OCI-LY7 (cell line): ENCODE measurements around the gene ATP1A2.

ENCODE experiments used
- CTCF ChIP-seq: fragments of 200-600 bp; sonication (generic); conservative IDR thresholded peaks from 2 replicates; pipeline ENCODE4 v1.5.1; 2014; ENCODE audit warnings: mild to moderate bottlenecking, antibody characterized with exemption, low read length, moderate library complexity, mixed read lengths
- EZH2phosphoT487 ChIP-seq: fragments of 200-600 bp; sonication (generic); IDR thresholded peaks from 2 replicates; pipeline ENCODE4 v1.6.1; 2018; ENCODE audit warnings: low read depth, borderline replicate concordance, mild to moderate bottlenecking, mixed run types, antibody characterized with exemption, low read length, moderate library complexity, mixed read lengths

GRCh38 chr1:160086456-160086892 is 29.1 kb upstream of the ATP1A2 start:
- TF ChIP-seq CTCF (no peak), EZH2phosphoT487 (no peak)
